ENCODE data around the gene PYCR2.
"Not testable (repeated sequence)": the region's sequence is repeated elsewhere in the genome, so short reads cannot be mapped to it uniquely, and the experiment has no call there.

The PYCR2 gene

GRCh38 chr1:225940385-225941151 lies 16.5 kb upstream of the PYCR2 start:
- Histone ChIP-seq H3K9ac (ENCODE audit: low read length) (no peak overlapping the region), H3K27me3 (ENCODE audit: control insufficient read depth, insufficient read depth, low read length) (no peaks in the 10 kb centered on the region), H3K4me3 (ENCODE audit: low read length) (no peak overlapping the region), H3K4me1 (ENCODE audit: control insufficient read depth, insufficient read depth, low read length) (peaks cover 14% of the 10 kb centered on the region), H3K27ac (ENCODE audit: low read depth, low read length) (peak overlapping the region; percentile 49), H3K36me3 (ENCODE audit: control insufficient read depth, insufficient read depth, low read length) (no peaks in the 10 kb centered on the region)

DNA sequence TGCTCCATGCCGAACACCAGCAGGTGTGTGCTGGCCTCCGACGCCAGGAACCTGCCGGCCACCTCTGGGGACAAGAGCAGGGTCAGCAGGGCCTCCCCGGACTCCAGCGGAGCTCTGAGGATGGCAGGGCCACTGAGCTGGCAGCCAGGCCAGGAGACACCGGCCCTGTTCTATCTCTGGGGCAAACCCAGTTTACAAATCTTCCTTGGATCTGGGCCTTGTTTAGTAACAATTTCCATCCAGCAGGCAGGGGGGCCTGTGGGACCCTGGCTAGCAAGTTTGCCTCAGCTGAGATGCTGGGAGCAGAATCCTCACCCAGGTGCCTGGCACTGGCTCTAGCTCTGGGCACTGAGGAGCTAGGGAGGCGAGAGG lies 15.9 kb upstream of the PYCR2 start:
- not testable (repeated sequence) for H3K4me3 ChIP-seq (ENCODE audit: low read length); H3K36me3 ChIP-seq (ENCODE audit: control insufficient read depth, insufficient read depth, low read length); H3K27me3 ChIP-seq (ENCODE audit: control insufficient read depth, insufficient read depth, low read length); H3K9ac ChIP-seq (ENCODE audit: low read length); H3K27ac ChIP-seq (ENCODE audit: low read depth, low read length)
- peaks cover 14% of the 10 kb centered on the region for H3K4me1 ChIP-seq (ENCODE audit: control insufficient read depth, insufficient read depth, low read length)

- H3K9ac ChIP-seq (ENCODE audit: low read length); H3K4me3 ChIP-seq (ENCODE audit: low read length); H3K27ac ChIP-seq (ENCODE audit: low read depth, low read length); H3K27me3 ChIP-seq (ENCODE audit: control insufficient read depth, insufficient read depth, low read length); H3K36me3 ChIP-seq (ENCODE audit: control insufficient read depth, insufficient read depth, low read length): not testable (repeated sequence)
- H3K4me1 ChIP-seq (ENCODE audit: control insufficient read depth, insufficient read depth, low read length), result peaks cover 14% of the 10 kb centered on the region
These were observed 15.3 kb upstream of the PYCR2 start for GRCh38 chr1:225939097-225939938.

GRCh38 chr1:225937048-225937968 lies 13.3 kb upstream of the PYCR2 start:
- Histone ChIP-seq H3K4me3 (ENCODE audit: low read length) (no peak overlapping the region), H3K9ac (ENCODE audit: low read length) (no peak overlapping the region), H3K27ac (ENCODE audit: low read depth, low read length) (no peak overlapping the region), H3K27me3 (ENCODE audit: control insufficient read depth, insufficient read depth, low read length) (no peaks in the 10 kb centered on the region), H3K36me3 (ENCODE audit: control insufficient read depth, insufficient read depth, low read length) (no peaks in the 10 kb centered on the region), H3K4me1 (ENCODE audit: control insufficient read depth, insufficient read depth, low read length) (peaks cover 14% of the 10 kb centered on the region)

GRCh38 chr1:225936523-225936922 lies 12.5 kb upstream of the PYCR2 start:
- Histone ChIP-seq H3K4me3 (ENCODE audit: low read length) (no peak overlapping the region), H3K9ac (ENCODE audit: low read length) (no peak overlapping the region), H3K36me3 (ENCODE audit: control insufficient read depth, insufficient read depth, low read length) (no peaks in the 10 kb centered on the region), H3K27me3 (ENCODE audit: control insufficient read depth, insufficient read depth, low read length) (no peaks in the 10 kb centered on the region), H3K27ac (ENCODE audit: low read depth, low read length) (no peak overlapping the region), H3K4me1 (ENCODE audit: control insufficient read depth, insufficient read depth, low read length) (peaks cover 8% of the 10 kb centered on the region)

GRCh38 chr1:225936086-225936485 lies 12.0 kb upstream of the PYCR2 start:
- not testable (repeated sequence) for H3K4me3 ChIP-seq (ENCODE audit: low read length); H3K36me3 ChIP-seq (ENCODE audit: control insufficient read depth, insufficient read depth, low read length); H3K27ac ChIP-seq (ENCODE audit: low read depth, low read length); H3K27me3 ChIP-seq (ENCODE audit: control insufficient read depth, insufficient read depth, low read length); H3K9ac ChIP-seq (ENCODE audit: low read length); H3K4me1 ChIP-seq (ENCODE audit: control insufficient read depth, insufficient read depth, low read length)

DNA sequence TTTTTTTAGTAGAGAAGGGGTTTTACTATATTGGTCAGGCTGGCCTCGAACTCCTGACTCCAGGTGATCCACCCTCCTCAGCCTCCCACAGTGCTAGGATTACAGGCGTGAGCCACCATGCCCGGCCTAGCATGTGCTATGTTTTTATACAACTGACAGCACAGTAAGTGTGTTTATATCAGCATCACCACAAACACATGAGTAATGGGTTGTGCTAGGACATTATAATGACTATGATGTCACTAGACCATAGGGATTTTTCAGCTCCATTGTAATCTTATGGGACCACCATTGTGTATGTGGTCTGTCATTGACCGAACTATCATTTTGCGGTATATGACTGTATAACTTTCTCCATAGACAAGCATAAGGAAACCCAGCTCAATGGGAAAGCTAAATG lies 10.7 kb upstream of the PYCR2 start:
- Histone ChIP-seq H3K36me3 (ENCODE audit: control insufficient read depth, insufficient read depth, low read length) (no peaks in the 10 kb centered on the region), H3K9ac (ENCODE audit: low read length) (no peak overlapping the region), H3K27me3 (ENCODE audit: control insufficient read depth, insufficient read depth, low read length) (no peaks in the 10 kb centered on the region), H3K27ac (ENCODE audit: low read depth, low read length) (no peak overlapping the region), H3K4me1 (ENCODE audit: control insufficient read depth, insufficient read depth, low read length) (no peaks in the 10 kb centered on the region), H3K4me3 (ENCODE audit: low read length) (no peak overlapping the region)

GRCh38 chr1:225933072-225933471 lies 9.0 kb upstream of the PYCR2 start:
- no peaks in the 10 kb centered on the region for H3K27me3 ChIP-seq (ENCODE audit: control insufficient read depth, insufficient read depth, low read length)
- H3K4me1 ChIP-seq (ENCODE audit: control insufficient read depth, insufficient read depth, low read length), result no peaks in the 10 kb centered on the region
- no peak overlapping the region for H3K4me3 ChIP-seq (ENCODE audit: low read length)
- H3K9ac ChIP-seq (ENCODE audit: low read length), result no peak overlapping the region
- no peaks in the 10 kb centered on the region for H3K36me3 ChIP-seq (ENCODE audit: control insufficient read depth, insufficient read depth, low read length)
- H3K27ac ChIP-seq (ENCODE audit: low read depth, low read length), result no peak overlapping the region

DNA sequence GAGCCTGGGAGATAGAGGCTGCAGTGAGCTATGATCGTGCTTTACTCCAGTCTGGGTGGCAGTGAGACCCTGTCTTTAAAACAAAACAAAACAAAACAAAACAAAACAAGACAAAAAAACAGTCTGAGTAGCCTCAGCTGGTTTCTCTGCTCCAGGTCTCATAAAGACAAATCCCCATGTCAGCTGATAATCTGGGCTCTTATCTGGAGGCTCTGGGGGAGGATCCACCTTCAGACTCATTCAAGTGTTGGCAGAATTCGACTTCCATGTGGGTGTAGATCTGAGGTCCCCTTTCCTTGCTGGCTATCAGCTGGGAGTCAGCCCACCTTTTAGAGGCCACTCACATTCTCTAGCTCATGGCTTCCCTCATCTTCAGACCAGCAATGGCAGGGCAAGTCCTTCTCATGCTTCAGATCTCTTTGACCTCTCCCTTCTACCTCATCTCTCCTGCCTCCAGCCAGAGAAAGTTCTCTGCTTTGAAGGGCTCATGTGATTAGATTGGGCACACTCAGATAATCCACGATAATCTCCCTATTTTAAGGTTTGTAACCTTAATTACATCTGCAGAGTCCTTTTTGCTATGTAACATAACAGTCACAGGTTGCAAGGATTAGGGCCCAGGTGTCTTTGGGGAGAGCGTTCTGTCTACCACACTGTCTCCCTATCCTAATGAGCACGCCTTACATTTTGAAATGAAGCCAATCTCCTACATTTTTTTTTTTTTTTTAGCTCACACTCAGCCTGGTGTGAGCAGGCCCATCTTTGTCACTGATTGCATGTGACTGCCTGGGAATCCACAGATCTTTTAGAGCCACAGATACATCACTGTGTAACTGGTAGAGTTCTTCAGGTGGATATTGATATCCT lies 7.5 kb upstream of the PYCR2 start:
- no peak overlapping the region for H3K9ac ChIP-seq (ENCODE audit: low read length)
- no peaks in the 10 kb centered on the region for H3K36me3 ChIP-seq (ENCODE audit: control insufficient read depth, insufficient read depth, low read length)
- H3K4me1 ChIP-seq (ENCODE audit: control insufficient read depth, insufficient read depth, low read length), result no peaks in the 10 kb centered on the region

DNA sequence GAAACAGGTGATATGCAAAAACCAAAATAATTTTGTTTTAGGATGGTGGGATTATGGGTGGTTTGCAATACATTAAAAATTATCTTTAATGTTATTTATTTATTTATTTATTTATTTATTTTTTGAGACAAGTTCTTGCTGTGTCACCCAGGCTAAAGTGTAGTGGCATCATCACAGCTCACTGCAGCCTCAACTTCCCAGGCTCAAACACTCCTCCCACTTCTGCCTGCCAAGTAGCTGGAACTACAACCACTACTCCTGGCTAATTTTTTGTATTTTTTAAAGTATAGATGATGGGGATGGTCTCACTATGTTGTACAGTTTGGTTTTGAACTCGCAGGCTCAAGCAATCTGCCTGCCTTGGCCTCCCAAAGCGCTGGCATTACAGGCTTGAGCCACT lies 6.5 kb upstream of the PYCR2 start:
- H3K36me3 ChIP-seq (ENCODE audit: control insufficient read depth, insufficient read depth, low read length), result no peaks in the 10 kb centered on the region
- no peak overlapping the region for H3K4me3 ChIP-seq (ENCODE audit: low read length)
- no peak overlapping the region for H3K9ac ChIP-seq (ENCODE audit: low read length)
- H3K27me3 ChIP-seq (ENCODE audit: control insufficient read depth, insufficient read depth, low read length), result no peaks in the 10 kb centered on the region
- H3K4me1 ChIP-seq (ENCODE audit: control insufficient read depth, insufficient read depth, low read length), result no peaks in the 10 kb centered on the region
- H3K27ac ChIP-seq (ENCODE audit: low read depth, low read length), result no peak overlapping the region

More for the DNA sequence above, 7.5 kb upstream of the PYCR2 start:
- no peak overlapping the region for H3K27ac ChIP-seq (ENCODE audit: low read depth, low read length)
- H3K27me3 ChIP-seq (ENCODE audit: control insufficient read depth, insufficient read depth, low read length), result no peaks in the 10 kb centered on the region
- no peak overlapping the region for H3K4me3 ChIP-seq (ENCODE audit: low read length)

DNA sequence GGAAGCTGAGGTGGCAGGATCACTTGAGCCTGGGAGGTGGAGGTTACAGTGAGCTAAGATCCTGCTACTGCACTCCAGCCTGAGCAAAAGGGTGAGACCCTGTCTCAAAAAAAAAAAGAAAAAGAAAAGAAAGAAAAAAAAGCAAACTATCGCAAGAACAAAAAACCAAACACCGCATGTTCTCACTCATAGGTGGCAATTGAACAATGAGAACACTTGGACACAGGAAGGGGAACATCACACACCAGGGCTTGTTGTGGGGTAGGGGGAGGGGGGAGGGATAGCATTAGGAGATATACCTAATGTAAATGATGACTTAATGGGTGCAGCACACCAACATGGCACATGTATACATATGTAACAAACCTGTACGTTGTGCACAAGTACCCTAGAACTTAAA lies 5.4 kb upstream of the PYCR2 start:
- H3K4me3 ChIP-seq (ENCODE audit: low read length); H3K9ac ChIP-seq (ENCODE audit: low read length); H3K4me1 ChIP-seq (ENCODE audit: control insufficient read depth, insufficient read depth, low read length); H3K27me3 ChIP-seq (ENCODE audit: control insufficient read depth, insufficient read depth, low read length); H3K36me3 ChIP-seq (ENCODE audit: control insufficient read depth, insufficient read depth, low read length); H3K27ac ChIP-seq (ENCODE audit: low read depth, low read length): not testable (repeated sequence)

All from rectal smooth muscle tissue (tissue), 1 donor.